LNCaP clone FGC (cell line): ENCODE measurements around the gene LOXL3.

ENCODE experiments used
- DNase-seq: peaks from one replicate; pipeline ENCODE4 v3.0.0-alpha.2; 2011; ENCODE audit warnings: low read depth
- H3K4me3 ChIP-seq: 2 replicates; pipeline ENCODE4 v1.5.1; 2011; ENCODE audit warnings: mild to moderate bottlenecking, low read depth, low read length, control low read depth
- CTCF ChIP-seq: IDR thresholded peaks from 2 replicates; pipeline ENCODE4 v1.5.1; 2012; ENCODE audit warnings: mild to moderate bottlenecking; ENCODE audit not compliant: control insufficient read depth, insufficient read depth; ENCODE audit errors: extremely low read depth

The LOXL3 gene

GRCh38 chr2:74503506-74504475 is 50.0 kb downstream of the LOXL3 start:
- no peak for TF ChIP-seq CTCF
- no peak for DNase-seq
- no peak overlapping the region for H3K4me3 ChIP-seq

GRCh38 chr2:74502720-74503505 is 50.8 kb downstream of the LOXL3 start:
- DNase-seq = no peak
- TF ChIP-seq CTCF = no peak
- no peak overlapping the region for H3K4me3 ChIP-seq

GRCh38 chr2:74502147-74502719 is 51.5 kb downstream of the LOXL3 start:
- TF ChIP-seq CTCF = no peak
- no peak for DNase-seq
- H3K4me3 ChIP-seq = no peak overlapping the region

GRCh38 chr2:74501335-74502071 is 52.2 kb downstream of the LOXL3 start:
- TF ChIP-seq CTCF = no peak
- no peak for DNase-seq
- no peak overlapping the region for H3K4me3 ChIP-seq

GRCh38 chr2:74500578-74500946 is 53.2 kb downstream of the LOXL3 start:
- no peak for DNase-seq
- H3K4me3 ChIP-seq = no peak overlapping the region
- no peak for TF ChIP-seq CTCF

GRCh38 chr2:74499940-74500577 is 53.7 kb downstream of the LOXL3 start:
- DNase-seq = no peak
- no peak overlapping the region for H3K4me3 ChIP-seq

More at GRCh38 chr2:74499940-74500577, 53.7 kb downstream of the LOXL3 start:
- no peak for TF ChIP-seq CTCF
